ENCODE measurements around the gene KRTAP6-2.

Gene KRTAP6-2, protein sequence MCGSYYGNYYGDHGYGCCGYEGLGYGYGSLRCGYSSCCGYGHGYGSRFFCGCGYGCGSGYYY

DNA sequence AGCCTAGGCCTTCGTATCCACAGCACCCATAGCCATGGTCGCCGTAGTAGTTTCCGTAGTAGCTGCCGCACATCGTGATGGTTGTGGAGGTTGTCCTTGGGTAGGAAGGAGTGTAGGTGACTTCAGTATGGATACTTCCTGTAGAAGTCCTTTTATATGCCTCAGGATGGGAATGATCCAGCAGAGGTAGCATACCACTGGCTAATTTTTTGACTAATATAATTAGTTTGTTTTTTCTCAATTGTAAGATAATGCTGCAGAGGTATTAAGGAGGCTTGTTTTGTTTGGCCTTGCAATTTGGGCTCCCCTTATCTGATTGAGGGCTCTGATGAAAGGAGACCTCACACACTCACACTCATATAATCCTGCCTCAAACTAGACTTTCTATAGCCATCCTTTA lies at the start of gene KRTAP6-2:
Gene KRTAP6-2, minus strand, starts transcription at position 101 of the 400 bp plus-strand sequence. Its CDS starts 28 bp downstream, at position 73.
- DNase-seq = no peak

DNA sequence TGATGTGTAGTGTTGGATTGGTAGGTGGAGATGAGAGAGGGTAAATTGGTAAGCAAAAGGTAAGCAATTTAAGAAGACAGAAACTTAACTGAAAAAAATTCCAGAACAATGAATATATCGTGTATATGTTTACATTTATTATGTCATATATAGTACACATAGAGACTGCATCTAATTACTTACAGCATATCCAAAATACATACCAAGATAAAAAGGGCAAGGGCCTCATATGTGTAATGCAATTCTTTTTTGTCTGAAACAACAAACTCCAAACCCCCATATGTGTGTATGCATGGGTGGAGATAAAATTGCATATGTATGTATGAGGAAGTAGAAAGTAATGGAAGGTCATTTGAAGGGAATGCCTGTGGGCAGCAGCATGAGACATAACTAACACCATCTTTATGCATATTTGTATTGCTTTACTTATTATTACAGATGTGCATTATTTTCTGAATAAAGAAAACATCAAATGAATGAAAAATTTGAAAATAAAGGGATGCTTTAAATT lies 48.3 kb upstream of the KRTAP6-2 start:
- DNase-seq = no peak

DNA sequence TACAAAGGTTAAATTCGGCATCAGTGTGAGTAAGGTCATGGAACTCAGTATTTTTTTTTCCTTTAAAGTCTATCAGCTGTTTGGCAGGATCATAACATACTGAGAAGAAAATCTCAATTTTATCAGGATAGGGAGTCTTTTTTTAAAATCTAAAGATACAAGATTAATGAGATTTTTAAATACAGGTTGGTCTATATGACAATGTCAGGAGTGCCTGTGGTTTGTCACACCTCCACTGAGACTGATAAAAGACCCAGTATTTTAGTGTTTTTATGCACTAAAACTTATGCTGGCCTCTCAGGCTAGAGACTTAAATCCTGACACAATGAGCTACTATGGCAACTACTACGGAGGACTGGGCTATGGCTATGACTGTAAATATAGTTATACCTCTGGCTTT lies 43.9 kb upstream of the KRTAP6-2 start, which contains the start of gene KRTAP20-3:
Gene KRTAP20-3, plus strand, starts transcription at position 301 of the 400 bp plus-strand sequence.
- no peak for DNase-seq

DNA sequence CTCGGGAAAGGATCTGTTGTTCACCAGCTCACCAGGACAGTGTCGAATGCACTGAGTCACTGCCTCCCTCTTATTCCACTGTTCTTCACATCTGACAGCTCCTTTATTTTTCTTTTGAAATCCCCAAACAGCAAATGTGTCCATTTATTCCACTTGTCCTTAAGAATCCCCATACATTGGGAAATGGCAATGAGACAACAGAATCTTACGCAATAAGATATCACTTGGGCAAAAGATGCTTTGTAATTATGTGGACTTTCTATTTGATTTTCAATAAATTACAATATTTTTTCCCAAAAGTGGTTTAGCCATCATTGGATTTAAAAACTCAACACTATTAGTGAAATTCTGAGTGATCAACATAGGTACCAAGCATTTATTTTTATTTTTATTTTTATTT lies 40.0 kb upstream of the KRTAP6-2 start:
- no peak for DNase-seq

DNA sequence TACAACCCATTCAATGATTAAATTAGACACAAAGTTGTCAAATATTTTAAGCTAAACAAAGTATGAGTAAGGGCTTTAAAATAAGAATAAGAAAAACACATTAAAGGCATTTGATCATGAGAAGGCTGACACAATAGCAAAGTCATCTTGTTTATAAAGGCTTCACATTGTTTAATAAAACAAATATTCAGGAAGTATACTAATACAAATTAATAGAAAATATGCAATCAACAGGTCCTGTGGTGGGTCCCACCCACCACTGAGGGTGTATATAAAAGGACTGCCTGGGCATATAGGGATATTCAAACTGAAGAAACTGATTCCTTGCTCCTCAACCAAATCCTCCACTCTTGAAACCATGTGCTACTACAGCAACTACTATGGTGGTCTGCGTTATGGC lies 36.2 kb upstream of the KRTAP6-2 start, which contains the start of gene KRTAP20-2:
Gene KRTAP20-2, plus strand, starts transcription at position 301 of the 400 bp plus-strand sequence. Its CDS starts 58 bp downstream, at position 359.
- DNase-seq = no peak

DNA sequence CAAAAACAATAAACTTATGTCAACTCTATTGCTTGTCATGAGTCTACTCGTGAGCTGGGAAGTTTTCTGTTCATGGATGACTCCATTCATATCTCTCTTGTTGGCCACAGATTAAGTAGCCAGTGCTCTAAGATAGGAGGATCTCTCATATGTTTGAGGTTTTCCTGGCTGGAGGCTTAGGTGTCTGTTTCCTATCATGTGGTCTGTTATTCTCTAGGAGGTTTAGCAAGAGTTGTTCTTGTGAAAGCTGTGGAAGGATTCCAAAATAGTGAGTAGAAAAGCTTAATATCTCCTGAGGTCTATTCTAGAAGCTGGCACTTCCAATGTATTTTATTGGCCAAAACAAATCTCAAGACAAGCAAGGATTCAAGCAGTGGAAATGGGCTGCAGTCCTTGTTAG lies 30.5 kb upstream of the KRTAP6-2 start:
- no peak for DNase-seq

DNA sequence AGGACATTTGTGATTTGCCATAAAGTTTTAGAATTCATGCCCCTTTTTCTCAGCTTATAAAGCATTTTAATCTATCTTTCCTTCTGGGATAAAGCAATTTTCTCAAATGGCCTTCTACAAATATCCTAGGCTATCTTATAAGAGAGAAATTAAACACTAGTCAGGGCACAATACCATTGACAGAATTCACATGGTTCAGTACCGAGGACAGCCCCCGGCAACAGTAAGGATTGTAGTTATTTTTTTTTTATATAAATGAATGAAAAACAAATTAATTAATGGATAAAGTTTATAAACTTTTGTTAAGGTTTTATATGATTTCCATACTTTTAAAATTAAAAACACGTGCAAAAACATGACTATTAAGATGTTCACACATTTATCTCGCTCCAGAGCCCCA lies 29.4 kb upstream of the KRTAP6-2 start:
- no peak for DNase-seq

DNA sequence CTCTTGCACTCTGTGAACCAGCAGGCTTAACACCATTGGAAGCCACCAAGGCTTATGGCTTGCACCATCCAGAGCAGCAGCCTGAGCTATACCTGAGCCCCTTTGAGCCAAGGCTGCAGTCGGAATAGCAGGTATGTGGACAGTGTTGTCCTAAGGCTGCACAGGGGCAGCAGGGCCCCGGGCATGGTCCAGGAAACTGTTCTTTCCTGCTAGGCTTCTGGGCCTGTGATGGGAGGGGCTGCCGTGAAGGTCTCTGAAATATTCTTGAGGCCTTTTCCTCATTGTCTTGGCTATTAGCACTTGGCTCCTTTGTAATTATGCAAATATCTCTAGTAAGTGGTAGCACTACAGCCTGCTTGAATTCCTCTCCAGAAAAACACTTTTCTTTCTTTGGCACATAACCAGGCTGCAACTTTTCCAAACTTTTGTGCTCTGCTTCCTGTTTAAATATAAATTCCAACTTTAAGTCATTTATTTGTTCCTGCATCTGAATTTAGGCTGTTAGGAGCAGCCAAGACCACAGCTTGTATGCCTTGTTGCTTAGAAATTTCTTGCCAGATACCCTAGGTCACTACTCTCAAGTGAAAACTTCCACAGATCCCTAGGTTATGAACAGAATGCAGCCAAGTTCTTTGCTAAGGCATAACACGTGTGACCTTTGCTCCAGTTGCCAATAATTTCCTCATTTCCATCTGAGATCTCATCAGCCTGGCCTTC lies 26.9 kb upstream of the KRTAP6-2 start:
- DNase-seq = no peak

DNA sequence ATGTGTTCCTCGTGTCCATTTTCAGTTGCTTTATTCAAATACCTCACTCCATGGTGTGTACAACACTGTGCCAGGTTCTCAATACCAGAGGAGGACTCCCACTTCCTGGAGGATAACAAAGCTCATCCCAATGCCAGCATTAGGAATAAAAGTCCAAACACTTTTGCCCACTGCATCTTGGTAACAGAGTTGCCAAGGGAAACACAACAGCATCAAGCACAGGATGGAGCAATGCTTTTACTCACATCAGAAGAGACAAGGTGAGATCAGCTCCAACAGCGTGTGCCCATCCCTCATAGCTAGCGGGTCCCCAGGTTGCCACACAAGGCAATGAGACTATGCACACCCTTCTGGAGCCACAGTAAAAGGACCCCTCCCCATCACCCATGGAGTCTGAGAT lies 24.7 kb upstream of the KRTAP6-2 start:
- no peak for DNase-seq

DNA sequence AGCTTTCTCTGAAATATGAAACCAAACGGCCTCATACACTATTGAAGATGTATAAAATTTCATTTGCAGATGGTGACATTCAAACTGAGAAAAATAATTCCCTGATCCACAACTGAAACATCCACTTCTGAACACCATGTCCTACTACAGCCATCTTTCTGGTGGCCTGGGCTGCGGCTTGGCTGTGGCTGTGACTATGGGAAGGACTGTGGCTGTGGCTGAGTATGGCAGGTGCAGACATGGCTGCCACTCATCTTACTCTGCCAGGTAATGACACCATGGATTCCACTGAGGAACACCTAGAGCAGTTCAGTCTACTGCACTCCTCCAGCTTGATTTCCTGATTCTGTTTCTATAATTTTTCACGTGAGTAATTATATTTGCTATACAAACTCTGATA lies 21.8 kb upstream of the KRTAP6-2 start, which contains the start of gene KRTAP20-4:
Gene KRTAP20-4, plus strand, starts transcription at position 106 of the 400 bp plus-strand sequence.
- no peak for DNase-seq

DNA sequence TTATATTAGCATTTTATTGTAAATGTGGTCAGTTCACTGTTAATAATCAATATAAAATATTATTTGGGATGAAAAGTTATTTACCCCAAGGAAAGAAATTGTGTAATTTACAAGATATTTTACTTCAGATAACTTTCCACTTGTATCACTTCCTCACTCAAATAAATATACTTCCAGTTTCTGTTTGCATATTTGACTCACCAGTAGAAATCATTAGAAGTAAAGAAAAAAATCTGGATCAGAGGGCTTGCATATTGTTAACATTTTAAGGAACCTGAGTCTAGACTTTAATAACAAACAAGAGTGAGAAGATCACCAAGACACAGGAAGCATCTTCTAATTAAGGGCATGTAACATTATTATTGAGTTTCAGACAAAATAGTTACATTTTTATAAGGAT lies 21.4 kb upstream of the KRTAP6-2 start:
- DNase-seq = no peak

DNA sequence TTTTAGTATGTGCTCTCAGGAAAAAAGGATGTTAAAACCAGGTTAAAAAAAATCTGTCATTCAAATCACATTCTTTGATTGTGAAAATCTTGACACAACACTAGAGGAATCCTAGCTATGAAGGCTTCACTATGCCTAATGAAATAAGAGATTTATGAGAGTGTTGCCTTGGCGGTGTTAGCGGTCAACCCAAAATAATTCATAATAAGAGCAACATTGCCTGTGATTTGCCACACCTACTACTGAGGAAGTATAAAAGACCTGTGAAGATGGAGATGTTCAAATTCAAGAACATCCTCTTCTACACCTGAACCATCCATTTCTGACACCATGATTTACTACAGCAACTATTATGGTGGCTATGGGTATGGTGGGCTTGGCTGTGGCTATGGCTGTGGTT lies 17.4 kb upstream of the KRTAP6-2 start, which contains the start of gene KRTAP20-1:
Gene KRTAP20-1, plus strand, starts transcription at position 301 of the 400 bp plus-strand sequence. Its CDS starts 30 bp downstream, at position 331.
- no peak for DNase-seq

DNA sequence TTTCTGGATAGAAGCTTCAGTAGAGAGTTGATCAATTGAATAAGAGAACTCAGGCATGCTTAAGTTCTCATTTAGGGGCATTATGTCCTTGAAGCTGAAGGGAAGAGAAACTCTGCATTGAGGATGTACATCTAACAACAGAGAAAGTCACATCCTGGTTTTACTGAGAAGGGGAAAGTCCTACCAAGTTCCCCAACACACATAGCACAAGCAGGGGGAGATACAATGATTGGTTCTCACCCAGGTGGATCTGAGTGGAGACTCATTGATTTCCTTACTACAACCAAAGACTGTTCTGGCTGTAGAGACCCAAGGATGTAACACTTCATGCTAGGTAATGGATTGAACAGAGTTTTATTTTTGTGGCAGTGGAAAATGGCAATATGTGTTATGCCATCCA lies 16.5 kb upstream of the KRTAP6-2 start:
- DNase-seq = no peak

DNA sequence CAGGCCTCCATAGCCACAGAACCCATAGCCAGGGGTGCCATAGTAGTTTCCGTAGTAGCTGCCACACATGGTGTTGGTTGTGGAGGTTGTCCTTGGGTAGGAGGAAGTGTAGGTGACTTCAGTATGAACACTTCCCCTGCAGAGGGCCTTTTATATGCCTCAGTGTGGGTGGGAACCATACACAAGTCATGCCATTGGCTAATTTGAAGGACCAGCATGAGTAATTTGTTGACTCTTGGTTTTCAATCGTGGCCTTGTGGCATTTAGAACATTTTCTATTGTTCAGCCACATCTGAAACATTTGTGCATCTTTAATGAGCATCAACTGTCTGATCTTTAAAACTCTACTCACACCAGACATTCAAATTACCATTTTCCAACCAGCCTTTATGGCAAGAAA lies 15.1 kb upstream of the KRTAP6-2 start, which contains the start of gene KRTAP6-1:
Gene KRTAP6-1, minus strand, starts transcription at position 95 of the 400 bp plus-strand sequence. Its CDS starts 26 bp downstream, at position 69.
- DNase-seq = no peak

DNA sequence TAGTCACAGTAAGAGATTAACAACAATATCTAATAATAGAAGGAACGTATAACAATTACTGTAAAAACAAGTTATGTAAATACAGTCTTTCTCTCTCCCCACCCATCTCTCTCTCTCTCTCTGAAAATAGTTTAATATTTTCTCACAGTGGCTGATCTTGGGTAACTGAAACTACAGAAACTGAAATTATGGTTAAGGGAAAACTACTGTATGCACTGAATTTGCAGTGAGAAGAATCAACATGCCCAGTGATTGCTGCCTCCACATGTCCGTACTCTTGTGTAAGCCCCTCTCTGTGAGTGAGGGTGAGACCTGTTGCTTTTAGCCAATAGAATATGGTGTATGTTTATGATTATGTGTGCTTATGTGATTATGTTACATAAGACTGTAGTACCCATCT lies 13.4 kb upstream of the KRTAP6-2 start:
- DNase-seq = no peak

DNA sequence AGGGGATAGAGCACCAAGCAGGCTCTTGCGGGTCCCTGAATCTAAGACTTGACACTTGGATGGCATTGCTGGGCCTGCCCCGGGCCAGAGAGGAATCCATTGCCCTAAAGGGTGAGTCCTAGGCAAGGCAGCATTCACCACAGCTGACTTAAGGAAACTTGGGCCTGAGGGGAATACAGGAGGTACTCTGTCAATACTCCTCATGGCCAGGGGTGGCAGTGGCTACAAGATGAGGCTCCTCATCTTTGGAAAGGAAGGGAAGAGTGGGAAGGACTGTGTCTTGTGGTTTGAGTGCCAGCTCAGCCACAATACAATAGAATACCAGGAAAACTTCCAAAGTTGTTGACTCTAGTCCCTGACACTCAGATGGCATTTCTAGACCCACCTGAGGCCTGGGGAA lies 7.3 kb upstream of the KRTAP6-2 start:
- no peak for DNase-seq

DNA sequence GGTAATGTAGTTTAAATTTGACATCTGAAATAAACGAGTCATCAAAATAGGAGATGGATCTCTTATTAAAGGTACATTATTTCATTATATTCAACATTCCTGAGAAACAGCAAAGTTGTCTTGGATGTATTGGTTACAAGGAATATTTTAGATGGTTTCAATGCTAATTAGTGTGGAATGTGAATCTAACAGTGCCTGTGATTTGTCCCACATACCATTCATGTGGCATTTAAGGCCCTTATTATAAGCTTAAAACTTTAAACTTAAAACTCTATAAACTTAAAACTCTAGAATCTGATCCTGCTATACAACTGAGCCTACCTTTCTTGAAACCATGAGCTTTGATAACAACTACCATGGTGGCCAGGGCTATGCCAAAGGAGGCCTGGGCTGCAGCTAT lies 2.1 kb upstream of the KRTAP6-2 start, which contains the start of gene KRTAP22-1:
Gene KRTAP22-1, plus strand, starts transcription at position 301 of the 400 bp plus-strand sequence.
- DNase-seq = no peak

DNA sequence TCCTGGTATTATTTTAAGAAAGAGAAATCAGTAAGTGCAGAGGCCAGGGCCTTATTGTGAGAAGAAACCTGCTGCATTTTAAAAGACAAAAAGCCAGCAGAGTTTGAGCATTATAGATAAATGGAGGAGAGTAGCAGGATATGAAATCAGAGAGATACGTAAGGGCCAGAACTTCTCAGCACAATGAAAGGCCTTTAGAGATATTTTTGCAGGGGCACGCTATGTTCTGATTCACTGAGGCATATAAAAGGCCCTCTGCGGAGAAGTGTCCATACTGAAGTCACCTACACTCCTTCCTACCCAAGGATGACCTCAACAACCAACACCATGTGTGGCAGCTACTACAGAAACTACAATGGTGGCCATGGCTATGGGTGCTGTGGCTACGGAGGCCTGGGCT lies 6.6 kb downstream of the KRTAP6-2 start, which contains the start of gene KRTAP6-3:
Gene KRTAP6-3, plus strand, starts transcription at position 301 of the 400 bp plus-strand sequence. Its CDS starts 6 bp downstream, at position 307.
- DNase-seq = no peak

DNA sequence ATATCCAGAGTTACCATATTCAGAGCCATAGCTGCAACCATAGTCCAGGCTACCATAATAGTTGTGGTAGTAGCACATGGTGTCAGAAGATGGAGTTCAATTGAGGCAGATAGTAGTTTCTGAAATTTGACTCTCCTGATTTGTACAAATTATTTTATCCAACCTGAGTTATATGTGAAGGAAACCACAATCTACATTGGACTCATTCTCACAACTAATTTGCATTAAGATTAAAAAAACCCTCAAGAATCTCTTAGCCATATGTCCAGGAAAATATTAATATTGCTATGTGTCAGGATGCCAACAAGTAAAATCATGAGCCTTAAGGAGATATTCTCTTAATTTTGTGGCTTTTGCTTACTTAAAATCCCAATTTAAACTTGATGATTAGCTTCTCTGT lies 8.4 kb downstream of the KRTAP6-2 start, which contains the start of gene KRTAP22-2:
Gene KRTAP22-2, minus strand, starts transcription at position 101 of the 400 bp plus-strand sequence.
- DNase-seq = no peak

DNA sequence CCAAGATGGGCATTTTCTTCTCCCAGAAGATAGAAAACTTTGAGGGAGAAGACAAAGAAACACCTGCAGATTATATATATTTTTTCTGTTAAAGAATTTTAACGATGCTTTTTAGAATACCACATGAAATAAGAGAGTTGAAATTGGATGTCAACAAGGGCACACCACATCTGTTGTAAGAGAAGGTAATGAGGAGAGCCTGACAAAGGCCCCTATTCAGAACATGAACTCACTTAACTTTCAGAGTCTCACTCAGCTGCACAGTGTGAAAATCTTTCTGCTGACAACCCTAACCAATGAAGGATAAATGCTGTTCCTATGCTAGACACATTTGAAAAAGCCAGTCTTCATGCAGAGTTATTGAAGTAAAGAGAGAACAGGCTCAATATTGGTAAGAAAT lies 15.8 kb downstream of the KRTAP6-2 start:
- no peak for DNase-seq

DNA sequence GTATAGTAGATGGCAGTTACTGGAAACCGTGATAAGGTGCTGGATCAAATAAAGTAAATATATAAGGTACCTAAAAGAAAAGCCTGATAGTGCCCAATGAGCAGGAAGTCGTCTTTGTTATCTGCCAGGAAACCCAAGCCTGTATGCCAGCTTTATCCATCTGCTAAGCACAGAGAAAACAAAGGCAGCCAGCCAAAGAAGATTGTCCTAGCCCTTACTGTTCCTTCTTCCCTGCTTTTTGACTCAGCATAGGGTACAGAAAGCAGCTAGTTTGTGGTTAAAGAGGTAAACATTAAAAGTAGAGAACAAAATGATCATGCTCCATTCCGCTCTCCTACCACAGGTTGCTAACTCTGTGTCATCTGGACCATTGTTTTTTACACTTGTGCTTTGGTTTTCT lies 18.6 kb downstream of the KRTAP6-2 start:
- DNase-seq = no peak

DNA sequence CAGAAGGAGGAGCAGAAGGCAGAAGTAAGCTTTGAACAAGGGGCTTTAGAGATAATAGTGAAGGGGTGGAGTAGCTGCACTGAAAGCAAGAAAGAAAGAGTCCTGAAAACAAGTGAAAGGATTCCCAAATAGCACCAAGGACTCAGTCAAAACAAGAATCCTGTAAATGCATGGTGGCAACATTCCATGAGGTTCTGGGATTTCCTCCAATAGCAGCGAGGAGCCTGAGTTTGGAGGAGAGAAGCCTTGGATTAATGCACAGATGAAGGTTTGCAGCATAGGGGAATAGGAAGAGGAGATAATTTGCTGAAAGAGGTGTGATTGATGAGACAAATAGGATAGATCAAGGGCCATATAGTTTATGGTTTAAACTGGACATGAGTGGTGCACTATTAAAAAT lies 19.4 kb downstream of the KRTAP6-2 start:
- DNase-seq = no peak

DNA sequence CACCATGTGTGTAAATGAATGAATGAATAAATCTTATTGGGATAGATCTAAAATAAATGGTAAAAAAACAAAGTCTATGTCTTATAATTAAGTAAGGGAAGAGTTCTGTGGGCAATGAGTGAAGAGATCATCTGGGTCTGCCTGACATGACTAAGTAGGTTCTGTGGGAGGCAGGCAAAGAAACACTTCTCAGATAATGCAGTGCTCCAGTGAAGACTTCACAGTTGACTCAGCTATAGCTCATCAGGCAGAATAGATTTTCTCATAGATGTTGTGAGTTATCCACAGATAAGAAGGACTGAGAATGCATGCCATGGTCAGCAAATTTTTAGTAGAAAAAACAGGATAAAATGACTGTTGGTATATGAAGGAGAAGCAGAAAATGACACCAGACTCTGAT lies 20.9 kb downstream of the KRTAP6-2 start:
- DNase-seq = no peak

DNA sequence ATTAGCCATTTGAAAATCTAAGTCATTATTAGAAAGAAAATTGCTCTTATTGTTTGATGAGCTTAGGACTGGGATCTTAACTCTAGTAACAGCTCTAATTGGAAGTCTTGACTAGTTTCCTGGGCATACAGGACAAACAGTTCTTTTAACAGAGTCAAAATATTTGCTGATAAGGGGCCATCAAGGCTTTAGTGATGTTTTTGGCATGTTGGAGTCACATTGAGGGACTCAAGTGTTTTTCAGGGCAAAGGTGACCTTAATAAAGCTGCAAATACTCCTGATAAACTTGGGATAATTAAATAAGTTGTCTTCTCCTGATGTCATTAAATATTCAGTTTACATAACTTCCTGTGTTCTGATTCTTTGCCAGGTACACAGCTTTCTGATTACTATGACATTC lies 31.1 kb downstream of the KRTAP6-2 start:
- DNase-seq = no peak
